HG03103 (cell line): ENCODE results near the gene CD164.

Experiments
- ATAC-seq: cut with Tn5 transposase; IDR thresholded peaks from one replicate; pipeline ENCODE4 v1.9.1; 2021; ENCODE audit warnings: low read depth; ENCODE audit not compliant: unreplicated experiment

Gene CD164

DNA sequence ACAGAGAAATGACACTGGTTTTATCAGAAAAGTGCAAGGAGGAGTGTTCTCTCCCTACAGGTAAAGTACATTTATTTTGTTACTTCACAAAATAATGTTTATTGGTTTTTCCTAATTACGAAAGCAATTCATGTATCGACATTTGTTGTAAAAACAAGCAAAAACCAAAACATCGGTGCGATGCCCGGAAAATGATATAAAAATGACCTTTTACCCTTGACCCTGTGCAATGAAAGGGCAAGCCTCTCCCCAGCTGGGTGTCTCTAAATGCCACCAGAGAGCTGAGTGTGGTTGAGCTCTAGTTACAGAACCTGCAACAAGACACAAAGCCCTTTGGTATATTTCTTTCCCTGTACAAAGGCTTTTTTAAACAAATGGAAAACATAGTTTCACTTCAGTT is 65.4 kb downstream of the CD164 start:
- no peak for ATAC-seq
